Measurements from ENCODE around the gene LMBR1.

DNA sequence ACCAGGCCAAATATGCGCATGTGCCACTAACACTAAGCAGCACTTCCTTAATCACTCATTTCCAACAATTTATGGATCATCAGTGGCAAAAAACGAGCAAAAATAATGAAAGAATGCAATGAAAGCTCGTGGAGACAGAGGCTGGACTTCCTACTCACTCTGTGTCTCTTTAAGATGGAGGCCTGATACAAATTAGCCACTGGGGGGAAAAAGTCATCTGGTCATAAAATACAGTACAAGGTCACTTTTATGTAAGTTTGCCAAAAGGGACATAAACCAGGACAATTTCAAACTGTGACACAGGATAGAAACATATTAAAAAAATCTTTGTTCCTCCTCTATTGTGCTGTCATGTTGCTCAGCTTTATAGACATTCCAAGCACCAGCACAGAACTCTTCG, 101.7 kb downstream of the LMBR1 start:
- no peak for TF ChIP-seq EZH2 (IDR thresholded peaks at IDR 0.05)
- TF ChIP-seq POLR2AphosphoS5 (IDR thresholded peaks at IDR 0.05; ENCODE audit: borderline replicate concordance, low read depth, low read length), result no peak

Measured in SK-N-MC (cell line).